Erythroblast (primary cell): ENCODE data around the gene GIPC3.
"Not testable (repeated sequence)": the region's sequence is repeated elsewhere in the genome, so short reads cannot be mapped to it uniquely, and the experiment has no call there.

Source experiments
- GATA1 ChIP-seq: IDR thresholded peaks from 2 replicates; pipeline ENCODE4 v1.6.1; 2011; ENCODE audit warnings: low read depth, mild to moderate bottlenecking, control low read depth, low read length, moderate library complexity
- POLR2A ChIP-seq: IDR thresholded peaks from 2 replicates; pipeline ENCODE4 v1.6.1; 2011; ENCODE audit warnings: mild to moderate bottlenecking, low read length

- not testable (repeated sequence) for TF ChIP-seq POLR2A, GATA1
These were observed 15.2 kb upstream of the GIPC3 start for GRCh38 chr19:3570042-3570441.
